Uterus (tissue), 4 donors: ENCODE data around the gene GYPC. TPM values are rescaled to one million over a fixed set of nuclear protein-coding genes. Genes with fewer than 3 reads are reported as not detected.

Source experiments
- DNase-seq, 2 donors: peaks; one replicate each; pipeline ENCODE4 v3.0.0-alpha.2; 2019 to 2020
- H3K27ac ChIP-seq, 2 donors: fragments of 200-600 bp; sonication (generic); 1 replicate in 1 of 2; 2 replicates in 1 of 2; pipeline ENCODE4 v1.5.1; 2016 to 2018
- H3K27me3 ChIP-seq, 2 donors: fragments of 200-600 bp; sonication (generic); one replicate each; pipeline ENCODE4 v1.5.1; 2018 to 2019; ENCODE audit warnings: control low read depth in 1 of 2
- H3K36me3 ChIP-seq, 2 donors: fragments of 200-600 bp; sonication (generic); one replicate each; pipeline ENCODE4 v1.5.1; 2019; ENCODE audit warnings: control low read depth in 1 of 2
- H3K4me1 ChIP-seq, 2 donors: fragments of 200-600 bp; sonication (generic); one replicate each; pipeline ENCODE4 v1.5.1; 2018 to 2019; ENCODE audit warnings: control low read depth in 1 of 2
- H3K4me3 ChIP-seq, 2 donors: fragments of 200-600 bp; sonication (generic); 1 replicate in 1 of 2; 2 replicates in 1 of 2; pipeline ENCODE4 v1.5.1; 2018 to 2019; ENCODE audit warnings: mild to moderate bottlenecking in 1 of 2
- H3K9me3 ChIP-seq, 2 donors: fragments of 200-600 bp; sonication (generic); one replicate each; pipeline ENCODE4 v1.5.1; 2019; ENCODE audit warnings: control low read depth in 1 of 2
- POLR2A ChIP-seq, 2 donors: fragments of 450-650 bp; IDR thresholded peaks; one replicate each; pipeline ENCODE4 v1.6.1; 2016; ENCODE audit warnings: antibody characterized with exemption in 2 of 2, mild to moderate bottlenecking in 1 of 2, moderate library complexity in 1 of 2
- intact Hi-C: fragments of 100-400 bp; cut with DNase I; formaldehyde crosslinking; loops from one replicate; pipeline ENCODE4 v1.15.1; 2023; ENCODE audit warnings: low total_unique reads
- total RNA-seq, 4 donors: library from RNA; depleted of rRNA in 3 of 4; stranded (reverse); fragments of >200 nt in 3 of 4; gene quantifications; one replicate each; pipeline versions ENCODE4 v1.1.0 to v1.2.4, GENCODE V29; 2014 to 2023
- TF ChIP-seq, protein P1 (sequence below), 4 experiments: fragments of 200-600 bp in 2 of 4; fragments of 450-650 bp in 2 of 4; sonication (generic) in 2 of 4; IDR thresholded peaks; one replicate each; pipeline ENCODE4 v1.5.1; 2016 to 2019; ENCODE audit warnings: antibody characterized with exemption in 4 of 4, mild to moderate bottlenecking in 2 of 4, moderate library complexity in 1 of 4
- donor health status: DM: yes; HTN: yes; CAD: no.

GYPC gene
- total RNA-seq, 4 donors from 2014 or later = 35.1 to 75.0 (median 57.8) TPM

DNA sequence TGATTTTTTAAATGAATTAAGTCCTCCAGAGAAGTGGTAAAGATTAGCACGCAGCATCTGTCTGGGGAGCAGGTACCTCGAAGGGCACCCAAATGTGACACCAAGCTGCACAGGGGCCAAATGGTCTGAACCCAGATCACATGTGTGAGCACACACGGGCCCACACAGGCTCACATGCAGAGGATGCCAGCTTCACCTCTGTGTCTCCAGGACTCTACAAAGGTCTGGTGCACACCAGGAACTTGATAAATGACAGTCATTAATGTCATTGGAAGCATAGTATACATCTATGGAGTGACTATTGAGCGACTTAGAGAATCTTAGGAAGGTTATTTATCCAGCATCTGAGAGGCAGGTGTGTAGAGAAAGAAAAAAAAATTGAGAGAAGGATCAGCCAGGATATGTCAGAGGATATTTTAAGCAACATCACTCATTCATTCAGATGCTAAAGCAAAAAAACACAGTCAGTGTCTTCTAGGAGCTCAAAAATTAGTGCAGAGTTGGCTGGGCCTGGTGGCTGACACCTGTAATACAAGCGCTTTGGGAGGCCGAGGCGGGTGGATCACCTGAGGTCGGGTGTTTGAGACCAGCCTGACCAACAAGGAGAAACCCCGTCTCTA lies 23.2 kb downstream of the GYPC start:
- Histone ChIP-seq H3K27ac (no peak overlapping the region), H3K4me1 (no peaks in the 10 kb centered on the region), H3K27me3 (no peaks in the 10 kb centered on the region), H3K36me3 (no peaks in the 10 kb centered on the region), H3K9me3 (peaks cover 0 to 14% of the 10 kb centered on the region in 2 donors), H3K4me3 (no peak overlapping the region)
- intact Hi-C loops = no loop called here
- no peak for DNase-seq
- TF ChIP-seq, protein P1, sequence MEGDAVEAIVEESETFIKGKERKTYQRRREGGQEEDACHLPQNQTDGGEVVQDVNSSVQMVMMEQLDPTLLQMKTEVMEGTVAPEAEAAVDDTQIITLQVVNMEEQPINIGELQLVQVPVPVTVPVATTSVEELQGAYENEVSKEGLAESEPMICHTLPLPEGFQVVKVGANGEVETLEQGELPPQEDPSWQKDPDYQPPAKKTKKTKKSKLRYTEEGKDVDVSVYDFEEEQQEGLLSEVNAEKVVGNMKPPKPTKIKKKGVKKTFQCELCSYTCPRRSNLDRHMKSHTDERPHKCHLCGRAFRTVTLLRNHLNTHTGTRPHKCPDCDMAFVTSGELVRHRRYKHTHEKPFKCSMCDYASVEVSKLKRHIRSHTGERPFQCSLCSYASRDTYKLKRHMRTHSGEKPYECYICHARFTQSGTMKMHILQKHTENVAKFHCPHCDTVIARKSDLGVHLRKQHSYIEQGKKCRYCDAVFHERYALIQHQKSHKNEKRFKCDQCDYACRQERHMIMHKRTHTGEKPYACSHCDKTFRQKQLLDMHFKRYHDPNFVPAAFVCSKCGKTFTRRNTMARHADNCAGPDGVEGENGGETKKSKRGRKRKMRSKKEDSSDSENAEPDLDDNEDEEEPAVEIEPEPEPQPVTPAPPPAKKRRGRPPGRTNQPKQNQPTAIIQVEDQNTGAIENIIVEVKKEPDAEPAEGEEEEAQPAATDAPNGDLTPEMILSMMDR (IDR thresholded peaks at IDR 0.05) = no peak
- TF ChIP-seq POLR2A (IDR thresholded peaks at IDR 0.05) = no peak

DNA sequence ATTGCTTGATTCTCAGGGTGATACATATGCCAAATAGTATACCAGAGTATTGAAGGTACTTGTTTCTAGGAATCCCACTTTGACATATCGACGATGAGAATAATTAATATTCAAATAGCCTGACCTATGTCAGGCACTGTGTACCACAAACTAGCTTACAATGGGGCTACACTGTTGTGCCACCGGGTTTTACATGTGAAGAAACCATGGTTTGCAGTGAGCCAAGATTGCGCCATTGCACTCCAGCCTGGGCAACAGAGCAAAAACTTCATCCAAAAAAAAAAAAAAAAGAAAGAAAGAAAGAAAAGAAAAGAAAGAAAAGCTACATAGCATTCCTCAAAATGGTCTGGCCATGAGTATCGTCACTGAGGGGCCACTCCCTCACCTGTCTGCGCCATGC lies 25.5 kb downstream of the GYPC start:
- no peaks in the 10 kb centered on the region for H3K27me3 ChIP-seq
- H3K4me3 ChIP-seq = no peak overlapping the region
- H3K36me3 ChIP-seq = no peaks in the 10 kb centered on the region
- TF ChIP-seq POLR2A (IDR thresholded peaks at IDR 0.05) = no peak
- TF ChIP-seq, protein P1 (IDR thresholded peaks at IDR 0.05) = no peak
- no peak for DNase-seq
- H3K9me3 ChIP-seq = no peaks in the 10 kb centered on the region
- H3K4me1 ChIP-seq = no peaks in the 10 kb centered on the region
- H3K27ac ChIP-seq = no peak overlapping the region
- intact Hi-C loops = no loop called here

DNA sequence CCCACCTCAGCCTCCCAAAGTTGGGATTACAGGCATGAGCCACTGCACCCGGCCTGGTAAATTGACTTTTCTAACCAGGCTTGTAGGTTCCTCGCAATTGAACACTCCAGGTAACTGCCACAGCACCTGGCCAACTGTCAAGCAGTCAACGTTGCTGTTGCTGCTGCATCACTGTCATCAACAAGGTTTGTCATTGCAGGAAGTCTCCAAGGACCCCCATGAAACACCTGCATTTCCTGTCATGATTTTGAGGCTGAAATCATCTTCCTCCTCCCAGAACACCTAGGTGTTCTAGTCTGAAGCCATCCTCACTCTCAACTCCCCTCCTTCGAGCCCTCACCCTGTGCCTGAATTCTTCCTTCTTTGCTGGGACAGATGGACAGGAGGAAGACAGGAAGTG lies 29.7 kb downstream of the GYPC start:
- H3K4me1 ChIP-seq = no peaks in the 10 kb centered on the region
- intact Hi-C loops = no loop called here
- H3K27me3 ChIP-seq = no peaks in the 10 kb centered on the region
- DNase-seq = no peak
- TF ChIP-seq POLR2A (IDR thresholded peaks at IDR 0.05) = no peak
- TF ChIP-seq, protein P1 (IDR thresholded peaks at IDR 0.05) = no peak
- no peaks in the 10 kb centered on the region for H3K36me3 ChIP-seq
- H3K4me3 ChIP-seq = no peak overlapping the region
- no peak overlapping the region for H3K27ac ChIP-seq
- no peaks in the 10 kb centered on the region for H3K9me3 ChIP-seq

DNA sequence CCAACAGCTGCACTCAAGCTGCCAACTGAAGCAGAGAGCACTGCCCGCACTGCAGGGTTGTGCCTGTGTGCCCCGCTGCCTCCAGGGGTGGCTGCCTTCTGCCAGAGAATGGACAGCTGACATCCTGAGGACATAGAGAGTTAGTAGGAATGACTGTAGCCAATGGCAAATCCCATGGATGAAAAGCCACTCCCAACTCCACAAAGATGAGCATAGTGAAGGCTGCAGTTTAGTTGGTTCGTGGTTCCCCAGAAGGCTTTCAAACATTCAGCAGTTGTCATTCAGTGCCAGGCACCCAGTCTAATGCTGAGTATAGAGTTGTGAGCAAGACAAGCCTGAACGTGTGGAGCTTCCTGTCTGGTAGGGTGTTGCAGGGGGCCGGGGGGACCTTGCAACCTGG lies 30.3 kb downstream of the GYPC start:
- intact Hi-C loops = no loop called here
- Histone ChIP-seq H3K27ac (no peak overlapping the region), H3K4me1 (no peaks in the 10 kb centered on the region), H3K4me3 (no peak overlapping the region), H3K9me3 (no peaks in the 10 kb centered on the region), H3K27me3 (no peaks in the 10 kb centered on the region), H3K36me3 (no peaks in the 10 kb centered on the region)
- DNase-seq = no peak
- no peak for TF ChIP-seq POLR2A (IDR thresholded peaks at IDR 0.05)
- TF ChIP-seq, protein P1 (IDR thresholded peaks at IDR 0.05) = no peak

GRCh38 chr2:126686841-126687485 lies 31.0 kb downstream of the GYPC start:
- no peak overlapping the region for H3K4me3 ChIP-seq
- no peak for TF ChIP-seq POLR2A (IDR thresholded peaks at IDR 0.05)
- TF ChIP-seq, protein P1 (IDR thresholded peaks at IDR 0.05) = no peak
- H3K36me3 ChIP-seq = no peaks in the 10 kb centered on the region
- H3K27me3 ChIP-seq = no peaks in the 10 kb centered on the region
- no peak for DNase-seq
- H3K4me1 ChIP-seq = no peaks in the 10 kb centered on the region
- no peaks in the 10 kb centered on the region for H3K9me3 ChIP-seq
- no peak overlapping the region for H3K27ac ChIP-seq
- intact Hi-C loops = no loop called here
